HepG2 (cell line): ENCODE measurements around the gene BDH2. TPM values are rescaled to one million over a fixed set of nuclear protein-coding genes. Genes with fewer than 3 reads are reported as not detected.
A peak's percentile ranks its signal among the peaks of the same experiment; 100 is the strongest.

Source experiments
- ATAC-seq: fragments of 200-7000 bp; cut with Tn5 transposase; 3 replicates; pipeline ENCODE4 v1.9.1; 2020; ENCODE audit warnings: mild to moderate bottlenecking, moderate library complexity
- BruUV-seq: library from RNA; stranded (reverse); fragments of 400-500 nt; replicated peaks from 2 replicates; lab custom pipeline; 2021; lab: Mats Ljungman, UMichigan
- CTCF ChIA-PET: fragments of 300-600 bp; formaldehyde crosslinking; extraction: SDS; loops from one replicate; lab custom pipeline; 2021; ENCODE audit warnings: low total read pairs, inconsistent platforms, low intra/inter-chr PET ratio; lab: Yijun Ruan, JAX
- POLR2A ChIA-PET: fragments of 350-600 bp; sonication (Branson Sonifier 250); formaldehyde crosslinking; loops from one replicate; lab custom pipeline; 2020; ENCODE audit warnings: antibody characterized with exemption, inconsistent platforms; lab: Yijun Ruan, JAX
- DNase-seq: peaks from one replicate; pipeline ENCODE4 v3.0.0-alpha.2; 2015; ENCODE audit warnings: low spot score
- FAIRE-seq: peaks from 3 replicates; lab custom pipeline; 2011; peaks lifted over from hg19 to GRCh38; lab: Jason Lieb, UNC
- H2AFZ ChIP-seq: one replicate; pipeline ENCODE4 v1.6.1; 2011; ENCODE audit warnings: low read length, inconsistent platforms
- H3K27ac ChIP-seq: fragments of 300-600 bp; 3 replicates; pipeline ENCODE4 v1.8.0; 2011; ENCODE audit warnings: mixed run types, mild to moderate bottlenecking, mixed read lengths, low read length, inconsistent platforms; ENCODE audit not compliant: insufficient read depth; ENCODE audit errors: extremely low read length
- H3K27me3 ChIP-seq, 2 experiments: fragments of 200-600 bp in 1 of 2; 2 replicates in 1 of 2; 3 replicates in 1 of 2; pipeline versions ENCODE4 v1.6.0 to v1.8.0; 2011; ENCODE audit warnings: low read length in 2 of 2, mild to moderate bottlenecking in 2 of 2, moderate library complexity in 2 of 2, inconsistent platforms in 1 of 2; ENCODE audit not compliant: insufficient read depth in 2 of 2, control insufficient read depth in 1 of 2
- H3K36me3 ChIP-seq, 2 experiments: fragments of 200-600 bp in 1 of 2; replicated peaks in 1 of 2; 2 replicates in 1 of 2; 3 replicates in 1 of 2; pipeline versions ENCODE4 v1.5.1 to v1.8.0; 2011; ENCODE audit warnings: low read length in 2 of 2, inconsistent platforms in 1 of 2; ENCODE audit not compliant: insufficient read depth in 2 of 2, control insufficient read depth in 1 of 2
- H3K4me1 ChIP-seq: 2 replicates; pipeline ENCODE4 v1.5.1; 2012; ENCODE audit warnings: low read length, inconsistent platforms; ENCODE audit not compliant: insufficient read depth
- H3K4me2 ChIP-seq: 2 replicates; pipeline ENCODE4 v1.6.0; 2011; ENCODE audit warnings: low read depth, low read length, inconsistent platforms
- H3K4me3 ChIP-seq, 3 experiments: fragments of 200-600 bp in 1 of 3; sonication (generic), shearing (Covaris generic) in 1 of 3; replicated peaks in 1 of 3; 2 replicates each; pipeline ENCODE4 v1.5.1; 2011 to 2016; ENCODE audit warnings: low read length in 3 of 3, inconsistent platforms in 2 of 3, low read depth in 2 of 3, mild to moderate bottlenecking in 2 of 3, control low read depth in 1 of 3, mixed read lengths in 1 of 3; ENCODE audit not compliant: insufficient read depth in 1 of 3
- H3K79me2 ChIP-seq: one replicate; pipeline ENCODE4 v1.6.1; 2011; ENCODE audit warnings: low read length, inconsistent platforms; ENCODE audit not compliant: insufficient read depth
- H3K9ac ChIP-seq: 2 replicates; pipeline ENCODE4 v1.6.0; 2011; ENCODE audit warnings: mild to moderate bottlenecking, low read depth, low read length, inconsistent platforms; ENCODE audit not compliant: insufficient read depth
- H3K9me3 ChIP-seq: 2 replicates; pipeline ENCODE4 v1.5.1; 2012; ENCODE audit warnings: mild to moderate bottlenecking, low read length
- H4K20me1 ChIP-seq: 2 replicates; pipeline ENCODE4 v1.6.0; 2011; ENCODE audit warnings: inconsistent platforms, mild to moderate bottlenecking, low read length, moderate library complexity; ENCODE audit not compliant: insufficient read depth
- MEF2D ChIP-seq: sonication (generic); formaldehyde crosslinking; IDR thresholded peaks from 2 replicates; pipeline ENCODE4 v1.5.1; 2020; ENCODE audit warnings: mild to moderate bottlenecking, missing genetic modification reagents
- MLLT10 ChIP-seq: sonication (generic); formaldehyde crosslinking; IDR thresholded peaks from 2 replicates; pipeline ENCODE4 v1.4.0; 2020; ENCODE audit warnings: missing genetic modification reagents
- RBFOX2 ChIP-seq: fragments of 200-400 bp; formaldehyde crosslinking; IDR thresholded peaks from 2 replicates; pipeline ENCODE4 v1.6.1; 2017; ENCODE audit warnings: low read depth, mild to moderate bottlenecking, low read length
- SNAPC4 ChIP-seq: sonication (generic); formaldehyde crosslinking; IDR thresholded peaks from 2 replicates; pipeline ENCODE4 v1.4.0; 2020; ENCODE audit warnings: mild to moderate bottlenecking, missing genetic modification reagents
- ZNF142 ChIP-seq: sonication (generic); formaldehyde crosslinking; IDR thresholded peaks from 2 replicates; pipeline ENCODE4 v1.4.0; 2020; ENCODE audit warnings: missing genetic modification reagents
- WGBS: methylation state at CpG from one replicate; pipeline ENCODE4 v1.1.6; 2017; ENCODE audit warnings: low lambda C conversion rate; 5-methylcytosine and 5-hydroxymethylcytosine counted together
- in situ Hi-C: cut with HindIII; loops from 2 replicates; pipeline ENCODE4 v1.10.0; 2017; ENCODE audit warnings: low pct_unique_long_range_greater_than_20kb; ENCODE audit not compliant: extremely low pct_ligation_motif_present
- intact Hi-C: fragments of 100-400 bp; cut with micrococcal nuclease; formaldehyde crosslinking; loops from one replicate; pipeline ENCODE4 v1.10.0; 2022; ENCODE audit not compliant: unreplicated experiment
- polyA plus RNA-seq, 8 experiments: library from polyadenylated mRNA; depleted of rRNA in 3 of 8; stranded (reverse) in 7 of 8; unstranded in 1 of 8; fragments of >200 nt; fragmentation: Illumina TruSeq in 4 of 8; extraction: Trizol in 4 of 8; gene quantifications; 2 replicates each; pipeline versions ENCODE4 v1.2.1 to v1.2.3, GENCODE V29; 2011 to 2016; ENCODE audit warnings: low read depth in 4 of 8, missing spikeins in 1 of 8, mixed read lengths in 1 of 8; ENCODE audit not compliant: insufficient read depth in 1 of 8
- total RNA-seq, 5 experiments: library from RNA; depleted of rRNA; stranded (reverse); fragments of >200 nt; fragmentation: Illumina TruSeq; extraction: Trizol; gene quantifications; 2 replicates each; pipeline ENCODE4 v1.2.3, GENCODE V29; 2016; ENCODE audit warnings: low read depth in 1 of 5

BDH2 gene
- total and polyA plus RNA-seq, 2 of the 13 experiments (the other 11 are each of a cell fraction or from before 2014, with no cell fraction given), result 34.8 to 46.2 TPM

DNA sequence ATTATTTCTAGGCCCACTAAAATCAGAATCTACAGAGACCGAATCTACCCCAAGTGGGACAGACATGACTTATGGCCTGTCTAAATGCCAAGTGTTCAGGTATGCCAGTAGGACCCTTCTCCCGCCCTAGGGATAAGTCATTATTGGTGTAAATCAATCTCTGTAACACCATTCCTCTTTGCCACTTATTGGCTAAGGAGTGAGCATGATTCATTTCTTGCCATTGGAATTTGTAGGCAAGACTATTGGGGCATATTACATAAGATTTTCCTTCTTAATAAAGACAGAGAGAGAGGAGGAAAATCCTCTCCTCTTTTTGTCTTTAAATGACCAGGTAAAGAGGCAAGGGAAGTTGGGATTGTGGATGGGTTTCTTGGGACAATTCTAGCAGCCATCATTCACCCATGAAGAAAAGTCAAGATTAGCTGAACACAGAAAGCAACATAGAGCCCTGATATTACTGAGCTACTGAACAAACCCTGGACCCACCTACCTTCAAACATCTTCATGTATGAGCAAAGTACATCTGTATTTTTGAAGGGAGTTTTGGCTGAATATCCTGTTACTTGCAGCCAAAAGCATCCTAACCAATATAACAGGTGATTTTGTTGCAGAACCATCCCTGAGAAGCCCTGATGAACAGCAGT, 25.7 kb downstream of the BDH2 start:
- H4K20me1 ChIP-seq, result peaks cover 14% of the 10 kb centered on the region; the same call in 1 of the 2 replicates
- POLR2A ChIA-PET, result interaction anchor here (0.6 to 3.3 kb wide), 3 partner anchors 14 to 500 kb away, joined by 3 to 23 read pairs (median 3); partner anchors contain the start of gene UBE2D3
- peaks cover 62% of the 10 kb centered on the region for H3K79me2 ChIP-seq
- H3K4me1 ChIP-seq, result peaks cover 50% of the 10 kb centered on the region
- no peak for FAIRE-seq
- H3K4me3 ChIP-seq, result peak overlapping the region; percentile 3 to 90 (median 81); a peak in 5 of 6 replicates
- TF ChIP-seq SNAPC4 (CRISPR knock-in tag), result no peak
- TF ChIP-seq RBFOX2, result 0 out of 2 replicates have a peak, but pooled peaks have one; percentile 11
- no peak for TF ChIP-seq ZNF142 (CRISPR knock-in tag)
- TF ChIP-seq MLLT10 (CRISPR knock-in tag), result no peak
- TF ChIP-seq MEF2D (CRISPR knock-in tag), result no peak
- in situ Hi-C loops, result no loop called here
- H3K27me3 ChIP-seq, result no peaks in the 10 kb centered on the region; a peak in 1 of 5 replicates
- BruUV-seq, result no TSS peak
- no peak overlapping the region for H3K9ac ChIP-seq
- no peaks in the 10 kb centered on the region for H3K9me3 ChIP-seq
- peak overlapping the region; percentile 82 for H3K4me2 ChIP-seq
- no peak for DNase-seq
- intact Hi-C loops, result no loop called here
- H2AFZ ChIP-seq, result no peak overlapping the region
- H3K36me3 ChIP-seq, result peaks cover 2 to 17% of the 10 kb centered on the region in 2 experiments; a peak in 1 of 5 replicates
- CTCF ChIA-PET, result no interaction called here
- WGBS, result 95% methylated on average over 2 of the region's 2 CpGs
- H3K27ac ChIP-seq, result no peak overlapping the region
- no peak for ATAC-seq
